Heart right ventricle (tissue), 16 donors: ENCODE measurements around the gene C16orf74. TPM values are rescaled to one million over a fixed set of nuclear protein-coding genes. Genes with fewer than 3 reads are reported as not detected.

Experiments
- ATAC-seq, 8 donors: fragments of 200-7000 bp; cut with Tn5 transposase; one replicate each; pipeline ENCODE4 v1.9.1; 2020; ENCODE audit warnings: mild to moderate bottlenecking in 8 of 8, moderate library complexity in 8 of 8, moderate number of reproducible peaks in 1 of 8
- DNase-seq, 2 donors: peaks; one replicate each; pipeline ENCODE4 v3.0.0-alpha.2; 2020
- H3K27ac ChIP-seq, 10 donors: fragments of 200-600 bp; sonication (generic) in 2 of 10; one replicate each; pipeline versions ENCODE4 v1.5.0 to v1.8.0; 2020 to 2022; ENCODE audit warnings: mild to moderate bottlenecking in 3 of 10
- H3K27me3 ChIP-seq, 7 donors: fragments of 200-600 bp; one replicate each; pipeline ENCODE4 v1.8.0; 2021 to 2022; ENCODE audit warnings: mild to moderate bottlenecking in 2 of 7
- H3K36me3 ChIP-seq, 9 donors: fragments of 200-600 bp; sonication (generic) in 1 of 9; one replicate each; pipeline versions ENCODE4 v1.5.0 to v1.8.0; 2020 to 2022; ENCODE audit warnings: mild to moderate bottlenecking in 2 of 9
- H3K4me1 ChIP-seq, 9 donors: fragments of 200-600 bp; sonication (generic) in 1 of 9; one replicate each; pipeline versions ENCODE4 v1.5.0 to v1.8.0; 2020 to 2022; ENCODE audit warnings: mild to moderate bottlenecking in 4 of 9
- H3K4me3 ChIP-seq, 10 donors: fragments of 200-600 bp; sonication (generic) in 2 of 10; one replicate each; pipeline versions ENCODE4 v1.5.0 to v1.8.0; 2020 to 2022; ENCODE audit warnings: mild to moderate bottlenecking in 7 of 10, moderate library complexity in 2 of 10
- H3K9me3 ChIP-seq, 11 donors: fragments of 200-600 bp in 10 of 11; sonication (generic) in 2 of 11; one replicate each; pipeline versions ENCODE4 v1.5.0 to v1.8.0; 2013 to 2022; ENCODE audit warnings: mild to moderate bottlenecking in 2 of 11, control low read depth in 1 of 11, moderate library complexity in 1 of 11
- WGBS, 2 donors: extraction: QIAGEN DNeasy Blood & Tissue Kit; methylation state at CpG; one replicate each; pipeline ENCODE4 v1.1.7; 2013; ENCODE audit warnings: inconsistent platforms in 1 of 2; 5-methylcytosine and 5-hydroxymethylcytosine counted together
- intact Hi-C, 10 donors: fragments of 100-400 bp; cut with DNase I; formaldehyde crosslinking; loops; one replicate each; pipeline versions ENCODE4 v1.11.1 to v1.14.2; 2022
- polyA plus RNA-seq, 2 donors: library from polyadenylated mRNA; stranded (reverse); fragments of 200-250 nt; gene quantifications; one replicate each; pipeline ENCODE4 v1.2.3, GENCODE V29; 2013
- total RNA-seq, 10 donors: library from RNA; stranded (reverse); fragmentation: NEBNext Ultra II Directional in 3 of 10; extraction: Animal tissue kit (Norgen Biotek cat#: 25700) in 3 of 10; gene quantifications; one replicate each; pipeline versions ENCODE4 v1.2.1 to v1.2.4, GENCODE V29; 2021 to 2023
- TF ChIP-seq, protein P1 (sequence below), 9 donors: fragments of 200-600 bp; sonication (generic) in 2 of 9; IDR thresholded peaks; one replicate each; pipeline versions ENCODE4 v1.5.0 to v1.8.0; 2021 to 2022; ENCODE audit warnings: antibody characterized with exemption in 9 of 9, mild to moderate bottlenecking in 5 of 9, moderate library complexity in 1 of 9
- donor health status: Arrhythmogenic right ventricular cardiomyopathy.
- donor health status: ischemic (EF 13 %, LVEDD 7.1; RV severe dilation, severe dysfunction).
- donor health status: healthy with polysubstance abuse.
- donor health status: DM: no; HTN: yes; CAD: no.
- donor health status: DM: no; HTN: no; CAD: no.
- donor health status: ischemic (EF 25% LVEDD 6.9; RV normal size, moderate dysfunction).
- donor health status: ischemic (EF 25% LVEDD 5.7; RV mildly dilated, moderate dysfunction).
- donor health status: healthy.
- donor health status: DM: yes; HTN: yes; CAD: no.
- donor health status: Ischemic cardiomyopathy.
- donor health status: ischemic (EF 35%, LVEDD 5.7; RV mildly dilated, moderate dysfunction).
- donor health status: nonischemic (EF 11% LVEDD 7.7; RV severe dilation, severe dysfunction).
- donor health status: DM: yes; HTN: yes; CAD: no.
- donor health status: PGD.
- donor health status: ischemic (EF 29% LVEDD 5.4; RV normal size, mild dysfunction).
- donor health status: nonischemic (EF 23%, LVEDD 6.1; RV moderate dilation, normal function).

The C16orf74 gene
- total and polyA plus RNA-seq, 12 donors: 0.56 to 6.5 (median 1.2) TPM

DNA sequence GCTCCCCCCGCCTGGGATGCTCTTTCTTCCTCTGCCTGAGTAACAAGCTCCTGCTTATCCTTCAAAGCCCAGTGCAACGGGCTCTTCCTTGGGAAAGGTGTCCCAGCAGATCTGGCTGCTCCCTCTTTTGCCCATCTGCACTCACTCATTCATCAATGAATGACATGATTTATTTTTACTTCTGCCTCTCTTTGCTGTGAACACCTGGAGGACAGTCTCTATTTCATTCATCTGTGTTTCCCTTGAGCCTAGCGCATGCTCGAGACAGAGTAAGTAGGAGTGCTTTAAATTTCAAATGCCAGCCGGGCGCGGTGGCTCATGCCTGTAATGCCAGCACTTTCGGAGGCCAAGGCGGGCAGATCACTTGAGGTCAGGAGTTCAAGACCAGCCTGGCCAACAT is 40.2 kb downstream of the C16orf74 start:
- TF ChIP-seq, protein P1, sequence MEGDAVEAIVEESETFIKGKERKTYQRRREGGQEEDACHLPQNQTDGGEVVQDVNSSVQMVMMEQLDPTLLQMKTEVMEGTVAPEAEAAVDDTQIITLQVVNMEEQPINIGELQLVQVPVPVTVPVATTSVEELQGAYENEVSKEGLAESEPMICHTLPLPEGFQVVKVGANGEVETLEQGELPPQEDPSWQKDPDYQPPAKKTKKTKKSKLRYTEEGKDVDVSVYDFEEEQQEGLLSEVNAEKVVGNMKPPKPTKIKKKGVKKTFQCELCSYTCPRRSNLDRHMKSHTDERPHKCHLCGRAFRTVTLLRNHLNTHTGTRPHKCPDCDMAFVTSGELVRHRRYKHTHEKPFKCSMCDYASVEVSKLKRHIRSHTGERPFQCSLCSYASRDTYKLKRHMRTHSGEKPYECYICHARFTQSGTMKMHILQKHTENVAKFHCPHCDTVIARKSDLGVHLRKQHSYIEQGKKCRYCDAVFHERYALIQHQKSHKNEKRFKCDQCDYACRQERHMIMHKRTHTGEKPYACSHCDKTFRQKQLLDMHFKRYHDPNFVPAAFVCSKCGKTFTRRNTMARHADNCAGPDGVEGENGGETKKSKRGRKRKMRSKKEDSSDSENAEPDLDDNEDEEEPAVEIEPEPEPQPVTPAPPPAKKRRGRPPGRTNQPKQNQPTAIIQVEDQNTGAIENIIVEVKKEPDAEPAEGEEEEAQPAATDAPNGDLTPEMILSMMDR (IDR thresholded peaks at IDR 0.05): no peak
- no peak for ATAC-seq
- intact Hi-C loops: loop anchor here in 8 of 10 donors (10.0 kb wide), 4 partner anchors 316 to 596 kb away; partner anchors contain the start of gene CIBAR2 (in 1 of the 8)
- DNase-seq: no peak
- Histone ChIP-seq H3K36me3 (no peaks in the 10 kb centered on the region), H3K4me3 (no peak overlapping the region), H3K27ac (no peak overlapping the region), H3K9me3 (peaks cover 0 to 11% (median 5%) of the 10 kb centered on the region in 11 donors), H3K27me3 (no peaks in the 10 kb centered on the region), H3K4me1 (peaks cover 0 to 8% (median 3%) of the 10 kb centered on the region in 9 donors)
- WGBS, 2 donors: 92 to 97% methylated on average over 9 of the region's 9 CpGs

DNA sequence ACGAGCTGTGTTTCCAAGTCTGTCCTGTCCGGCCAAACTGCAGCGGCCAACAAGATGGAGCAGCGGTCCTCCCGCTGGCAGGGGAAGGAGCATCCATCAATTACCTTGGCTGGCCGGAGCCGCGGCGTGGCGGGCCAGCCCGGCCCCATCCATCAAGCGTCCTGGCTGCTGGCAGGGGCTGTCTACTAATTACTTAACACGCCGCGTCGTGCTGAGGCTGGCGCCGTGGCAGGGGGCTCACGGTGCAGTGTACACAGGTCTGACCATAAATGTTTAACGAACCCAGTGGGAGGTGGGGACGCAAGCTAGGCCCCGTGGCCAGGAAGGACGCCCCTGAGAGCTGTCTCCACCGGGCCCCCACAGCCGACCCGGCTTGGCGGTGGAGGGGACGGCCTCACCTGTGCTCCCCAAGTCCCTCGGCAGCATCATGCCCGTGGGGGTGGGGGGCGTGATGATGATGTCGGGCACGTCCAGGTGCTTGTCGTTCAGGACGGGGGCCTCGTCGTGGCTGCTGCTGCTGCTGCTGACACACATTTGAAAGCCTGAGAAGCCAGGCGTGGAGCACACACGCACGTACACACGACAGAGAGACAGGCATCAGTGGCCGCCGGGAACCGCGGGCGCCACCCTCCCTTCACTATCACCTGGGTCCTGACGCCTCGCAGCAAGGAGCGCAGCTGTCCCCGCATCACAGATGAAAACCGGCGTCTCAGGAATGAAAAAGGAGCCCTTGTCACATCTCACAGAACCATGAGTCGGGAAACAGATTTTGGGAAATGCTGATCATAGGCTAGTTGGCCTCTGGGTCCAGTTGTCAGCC is 40.9 kb downstream of the C16orf74 start:
- DNase-seq: no peak
- intact Hi-C loops: loop anchor here in 8 of 10 donors (10.0 kb wide), 4 partner anchors 315 to 595 kb away; partner anchors contain the start of gene CIBAR2 (in 1 of the 8)

DNA sequence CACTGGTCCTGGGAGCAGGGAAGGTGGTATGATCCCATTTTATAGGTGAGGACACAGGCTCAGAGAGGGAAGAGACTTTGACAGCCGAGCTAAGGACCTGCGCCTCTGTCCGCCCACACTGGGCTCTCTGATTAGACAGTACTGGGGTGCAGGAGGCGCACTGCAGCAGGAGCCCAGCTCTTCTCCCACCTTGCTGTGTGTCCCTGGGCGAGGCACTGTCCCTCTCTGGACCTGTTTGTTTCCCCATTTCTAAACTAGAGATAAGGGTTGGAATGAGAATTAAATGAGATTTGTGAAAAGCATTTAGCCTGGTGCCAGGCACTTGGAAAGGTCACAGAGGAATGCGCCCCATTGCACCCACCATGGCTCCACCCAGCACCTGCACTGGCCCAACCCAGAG is 42.6 kb downstream of the C16orf74 start:
- ATAC-seq (no peak), DNase-seq (no peak)
- WGBS, 2 donors: 95% methylated on average over 6 of the region's 6 CpGs
- Histone ChIP-seq H3K36me3 (no peaks in the 10 kb centered on the region), H3K27ac (no peak overlapping the region), H3K9me3 (peaks cover 0 to 11% (median 5%) of the 10 kb centered on the region in 11 donors), H3K4me3 (no peak overlapping the region), H3K4me1 (no peaks in the 10 kb centered on the region), H3K27me3 (no peaks in the 10 kb centered on the region)
- TF ChIP-seq, protein P1 (IDR thresholded peaks at IDR 0.05): no peak
- intact Hi-C loops: no loop called here

More for the DNA sequence above, 40.9 kb downstream of the C16orf74 start:
- no peaks in the 10 kb centered on the region for H3K36me3 ChIP-seq
- H3K4me3 ChIP-seq: no peak overlapping the region
- H3K4me1 ChIP-seq: peaks cover 0 to under 1% (median 0%) of the 10 kb centered on the region in 9 donors
- TF ChIP-seq, protein P1 (IDR thresholded peaks at IDR 0.05): no peak
- H3K27ac ChIP-seq: no peak overlapping the region
- H3K9me3 ChIP-seq: peaks cover 0 to 11% (median 5%) of the 10 kb centered on the region in 11 donors
- WGBS, 2 donors: 80 to 83% methylated on average over 53 of the region's 53 CpGs
- no peak for ATAC-seq
- H3K27me3 ChIP-seq: no peaks in the 10 kb centered on the region

DNA sequence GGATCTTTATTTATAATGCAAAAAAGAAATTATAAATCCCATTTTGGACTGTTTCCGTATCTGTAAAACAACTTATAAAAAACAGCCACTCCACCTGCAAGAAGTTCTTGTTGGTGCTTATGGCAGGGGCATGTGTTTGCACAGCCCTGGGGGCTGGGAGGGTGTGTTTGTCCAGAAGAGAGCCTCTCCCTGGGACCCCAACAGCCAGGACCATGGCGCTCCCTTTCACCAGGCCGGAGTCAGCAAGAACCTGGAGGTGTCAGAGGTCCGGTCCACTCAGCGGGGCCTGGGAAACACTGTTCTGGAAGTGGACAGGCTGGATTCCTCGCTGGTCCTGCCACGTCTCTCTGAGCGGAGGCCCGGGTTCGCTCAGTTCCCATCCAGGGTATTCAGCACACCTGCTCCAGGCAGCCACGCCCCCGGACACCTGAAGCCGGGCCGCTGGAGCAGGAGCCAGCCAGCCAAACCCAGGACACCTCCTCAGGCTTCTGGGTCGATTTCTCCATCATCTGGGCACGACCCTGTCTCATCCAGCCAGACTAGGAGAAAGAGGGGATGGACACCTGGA is 43.3 kb downstream of the C16orf74 start:
- intact Hi-C loops: no loop called here
- 90 to 92% methylated on average over 16 of the region's 16 CpGs for WGBS, 2 donors
- DNase-seq (no peak), ATAC-seq (no peak)
- Histone ChIP-seq H3K36me3 (no peaks in the 10 kb centered on the region), H3K4me3 (no peak overlapping the region), H3K9me3 (peaks cover 0 to 11% (median 5%) of the 10 kb centered on the region in 11 donors), H3K27me3 (no peaks in the 10 kb centered on the region), H3K4me1 (no peaks in the 10 kb centered on the region), H3K27ac (no peak overlapping the region)
- TF ChIP-seq, protein P1 (IDR thresholded peaks at IDR 0.05): no peak
